Activated CD4-positive, CD25-positive, alpha-beta regulatory T cell (primary cell): Measurements from ENCODE around the gene IFIT1B.
"Not testable (repeated sequence)": the region's sequence is repeated elsewhere in the genome, so short reads cannot be mapped to it uniquely, and the experiment has no call there.

Experiments
- DNase-seq, 4 experiments: peaks; one replicate each; lab custom pipeline; 2025; lab: John Stamatoyannopoulos, UW

The IFIT1B gene

DNA sequence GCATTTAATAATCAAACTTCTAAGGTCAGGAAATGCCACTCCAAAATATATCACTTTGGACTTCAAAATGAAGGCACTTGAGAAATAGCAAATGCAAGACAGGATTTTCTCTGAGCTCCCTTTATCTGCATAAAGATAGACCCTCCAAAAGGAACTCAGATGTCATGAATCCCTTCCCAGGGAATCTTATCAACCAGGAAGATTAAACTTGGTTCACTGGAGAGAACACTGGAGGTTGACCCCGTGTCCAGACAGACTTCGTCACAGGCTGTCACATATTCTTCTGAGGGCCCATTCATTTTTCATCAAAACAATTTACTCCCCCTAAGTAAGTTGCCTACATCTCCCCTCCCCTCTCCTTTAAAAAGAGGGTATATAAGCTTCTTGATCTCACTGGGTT, 28.9 kb upstream of the IFIT1B start:
- DNase-seq: no peak

DNA sequence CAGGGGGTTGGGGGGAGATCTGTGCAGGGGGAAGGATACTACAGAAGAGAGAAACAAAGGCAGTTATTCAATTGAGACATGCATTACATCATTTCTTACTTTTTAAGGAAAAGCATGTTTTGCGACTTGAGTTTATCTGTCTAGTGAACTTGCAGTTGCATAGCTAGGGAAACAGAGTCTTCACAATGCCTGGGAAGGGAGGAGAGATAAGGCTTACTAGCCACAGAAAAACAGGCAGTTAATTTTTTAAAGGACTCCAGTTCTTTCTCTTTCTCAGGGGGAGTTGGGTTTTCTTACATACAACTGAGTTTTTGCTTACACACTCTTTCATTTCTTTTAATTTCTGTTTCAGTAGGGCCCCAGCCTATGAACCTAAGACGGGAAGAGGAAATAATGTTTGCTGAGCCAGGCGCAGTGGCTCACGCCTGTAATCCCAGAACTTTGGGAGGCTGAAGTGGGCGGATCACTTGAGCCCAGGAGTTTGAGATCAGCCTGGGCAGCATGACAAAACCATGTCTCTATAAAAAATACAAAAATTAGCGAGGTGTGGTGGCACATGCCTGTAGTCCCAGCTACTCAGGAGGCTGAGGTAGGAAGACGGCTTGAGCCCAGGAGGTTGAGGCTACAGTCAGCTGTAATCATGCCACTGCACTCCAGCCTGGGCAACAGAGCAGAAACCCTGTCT, 27.1 kb upstream of the IFIT1B start:
- not testable (repeated sequence) for DNase-seq

DNA sequence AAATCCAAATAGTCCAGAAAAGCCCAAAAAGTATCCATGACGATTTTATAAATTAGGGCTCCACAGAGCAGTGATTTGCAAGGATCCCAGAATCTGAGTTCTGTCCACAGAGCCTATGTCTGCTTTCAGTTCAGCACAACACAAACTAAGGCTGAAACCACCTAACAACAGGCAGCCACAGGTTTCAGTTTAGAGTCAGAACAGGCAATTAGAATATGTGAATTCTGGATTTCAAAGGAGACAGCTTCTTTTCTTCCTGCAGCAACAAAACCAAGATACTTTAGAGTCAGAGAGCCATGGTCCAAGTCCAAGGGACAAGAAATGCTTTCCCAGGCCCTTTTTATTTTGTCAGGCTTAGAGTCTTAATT, 26.5 kb upstream of the IFIT1B start:
- no peak for DNase-seq

DNA sequence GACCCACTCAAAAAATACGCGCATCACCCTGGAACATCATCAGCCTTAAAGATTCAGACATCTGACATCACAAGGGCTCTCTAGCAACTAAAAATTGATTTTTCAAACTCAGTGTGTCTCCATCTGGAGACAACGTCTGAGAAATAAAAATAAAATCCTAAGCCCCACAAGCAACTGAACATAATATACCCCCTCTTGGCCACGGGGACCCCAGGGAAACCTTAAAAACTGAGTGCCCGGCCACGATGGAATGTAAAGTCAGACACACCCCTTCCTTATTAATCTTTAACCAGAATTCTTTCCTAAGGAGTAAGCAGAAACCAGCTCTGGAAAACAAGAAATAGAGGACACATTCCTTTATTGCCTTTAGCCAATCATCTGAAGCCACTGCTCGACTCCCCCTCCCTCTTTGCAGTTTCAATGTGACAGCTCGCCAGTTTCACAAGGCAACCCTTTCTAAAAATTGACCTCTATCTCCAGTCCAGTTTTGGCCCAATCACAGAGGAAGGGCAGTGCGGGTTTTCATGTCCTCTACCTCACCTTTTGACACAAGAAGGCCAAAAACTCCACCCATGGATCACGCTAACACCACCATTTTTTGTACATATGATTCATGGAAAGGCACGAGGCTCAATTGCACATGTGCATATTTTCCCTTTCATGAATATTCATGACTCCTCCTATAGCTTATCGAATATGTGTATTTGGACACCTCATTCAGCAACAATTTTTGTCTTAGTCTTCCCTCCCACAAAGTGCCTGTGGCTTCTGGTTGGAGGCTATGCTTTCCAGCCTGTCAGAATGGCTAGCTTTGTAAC, 25.9 kb upstream of the IFIT1B start:
- no peak for DNase-seq

DNA sequence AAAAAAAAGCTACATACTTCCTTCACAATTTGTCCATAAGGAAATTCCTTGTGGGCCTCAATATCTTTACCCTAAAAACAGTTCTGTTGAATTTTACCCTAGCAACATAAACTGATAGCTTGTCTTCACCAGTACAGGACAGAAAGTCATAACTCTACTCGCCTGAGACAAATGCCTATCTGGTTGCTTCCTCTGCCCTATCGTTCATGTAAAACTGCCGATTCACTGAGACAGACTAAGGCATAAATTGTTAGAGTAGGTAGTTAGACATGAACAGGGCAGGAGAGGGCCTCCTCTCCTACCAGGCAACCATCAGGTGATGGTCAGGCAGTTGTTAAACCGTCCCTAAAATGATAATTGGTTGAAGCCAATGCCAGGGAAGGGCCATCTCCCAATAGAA, 25.1 kb upstream of the IFIT1B start:
- DNase-seq: no peak

DNA sequence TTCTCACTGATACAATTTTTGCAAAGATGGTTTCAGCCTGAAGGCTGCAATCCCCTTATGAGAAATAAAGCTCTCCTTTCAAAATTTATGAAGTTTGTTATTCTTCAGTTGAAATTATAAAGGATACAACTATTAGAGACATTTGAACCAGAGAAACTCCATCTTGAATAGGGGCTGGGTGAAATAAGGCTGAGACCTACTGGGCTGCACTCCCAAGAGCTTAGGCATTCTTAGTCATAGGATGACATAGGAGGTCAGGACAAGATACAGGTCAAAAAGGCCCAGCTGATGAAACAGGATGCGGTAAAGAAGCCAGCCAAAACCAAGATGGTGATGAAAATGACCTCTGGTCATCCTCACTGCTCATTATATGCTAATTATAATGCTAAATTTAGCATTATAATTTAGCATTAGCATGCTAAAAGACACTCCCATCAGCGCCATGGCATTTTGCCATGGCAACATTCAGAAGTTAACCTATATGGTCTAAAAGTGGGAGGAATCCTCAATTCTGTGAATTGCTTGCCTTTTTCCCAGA, 22.4 kb upstream of the IFIT1B start:
- DNase-seq: no peak

DNA sequence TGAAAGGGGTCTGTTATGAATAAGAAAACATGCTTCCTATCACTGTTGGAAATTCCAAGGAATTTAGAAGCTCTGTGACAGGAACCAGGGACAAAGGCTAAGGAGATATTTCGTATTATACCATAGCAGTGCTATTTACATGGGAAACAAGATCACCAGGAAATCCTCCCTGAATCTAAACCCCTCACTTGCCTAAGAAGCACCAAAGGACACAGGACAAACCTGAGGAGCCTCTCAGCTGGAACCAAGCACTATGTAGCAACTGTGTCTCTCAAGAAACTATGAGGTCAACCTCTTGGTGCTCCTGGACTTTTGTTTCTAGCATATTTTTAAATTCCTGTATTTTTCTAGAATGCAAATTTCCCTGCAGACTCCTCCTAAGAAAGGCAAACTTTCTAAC, 20.8 kb upstream of the IFIT1B start:
- DNase-seq: no peak

DNA sequence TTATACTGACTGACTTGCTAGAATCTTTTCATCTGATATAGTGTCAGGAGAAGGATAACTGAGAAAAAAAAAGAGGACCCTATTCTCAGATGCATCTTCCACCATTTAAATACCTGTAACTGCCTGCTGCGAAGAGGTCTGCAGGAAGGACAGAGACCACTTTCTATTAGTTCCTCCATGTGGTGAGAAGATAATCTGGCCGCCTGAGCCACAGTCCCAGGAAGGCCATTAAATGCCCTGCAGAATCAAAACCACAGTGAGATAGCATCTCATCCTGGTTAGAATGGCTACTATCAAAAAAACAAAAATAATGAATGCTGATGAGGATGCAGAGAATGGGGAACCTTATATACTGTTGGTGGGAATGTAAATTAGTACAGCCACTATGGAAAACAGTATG, 19.9 kb upstream of the IFIT1B start:
- DNase-seq: no peak

DNA sequence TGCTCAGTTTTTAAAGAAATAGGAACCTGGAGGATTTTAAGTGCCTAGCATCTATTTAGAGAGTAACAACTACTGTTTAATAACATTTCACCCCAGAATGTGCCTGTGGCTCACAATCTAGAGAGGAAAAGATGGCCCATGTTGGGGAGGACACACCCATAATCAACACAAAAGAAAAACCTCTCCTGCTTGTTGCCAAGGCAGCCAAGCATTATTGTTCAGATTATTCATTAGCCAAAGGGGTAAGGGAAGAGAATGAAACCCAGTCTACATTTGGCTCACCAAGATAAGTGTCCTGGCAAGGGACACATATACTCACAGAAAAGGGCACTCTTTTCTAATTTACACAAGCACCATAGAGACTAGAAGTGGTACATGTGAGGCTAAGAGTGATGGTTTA, 17.7 kb upstream of the IFIT1B start:
- no peak for DNase-seq

DNA sequence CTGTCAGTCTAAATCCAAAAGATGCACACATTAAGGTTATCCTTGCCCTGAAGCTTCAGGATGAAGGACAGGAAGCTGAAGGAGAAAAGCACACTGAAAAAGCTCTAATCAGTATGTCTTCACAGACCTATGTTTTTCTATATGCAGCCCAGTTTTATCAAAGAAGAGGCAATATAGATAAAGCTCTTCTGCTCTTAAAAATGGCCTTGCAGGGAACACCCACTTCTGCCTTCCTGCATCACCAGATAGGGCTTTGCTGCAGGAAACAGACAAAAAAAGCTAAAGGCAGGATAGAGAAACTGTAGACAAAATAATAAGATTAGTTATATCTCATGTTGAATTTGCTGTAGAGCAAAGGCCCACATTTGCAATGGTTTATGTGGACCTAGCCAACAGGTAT, 14.9 kb upstream of the IFIT1B start:
- no peak for DNase-seq

DNA sequence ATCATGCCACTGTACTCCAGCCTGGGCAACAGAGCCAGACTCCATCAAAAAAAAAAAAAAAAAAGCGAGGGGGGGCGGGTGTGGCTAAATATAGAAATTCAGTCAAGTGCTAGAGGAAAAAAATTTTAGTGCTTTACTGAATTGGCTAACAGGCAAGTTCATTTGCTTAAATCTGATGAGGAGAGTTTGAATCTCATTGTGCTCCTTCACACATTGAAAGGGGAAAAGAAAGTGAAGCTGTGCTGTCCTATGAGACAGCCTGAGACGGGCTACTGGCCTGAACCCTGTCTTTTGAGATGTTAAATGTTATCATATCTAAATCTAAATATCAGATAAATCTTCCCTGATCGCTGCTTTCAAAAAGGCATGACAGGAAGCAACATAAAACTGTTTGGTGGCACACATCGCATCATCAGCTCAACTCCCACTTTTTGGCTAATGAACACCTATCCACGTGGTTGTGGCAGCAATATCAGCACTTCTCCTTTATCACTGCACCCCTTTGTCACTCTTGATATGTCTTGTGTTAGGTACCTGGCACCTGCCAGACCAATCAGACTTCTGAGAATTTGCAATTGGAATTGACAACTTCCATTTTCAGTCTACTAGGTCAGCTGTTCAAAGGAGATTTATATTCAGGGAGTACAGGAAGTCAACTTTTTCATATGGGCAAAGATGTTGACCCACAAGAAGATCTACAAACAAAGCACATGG, 14.0 kb upstream of the IFIT1B start:
- no peak for DNase-seq

DNA sequence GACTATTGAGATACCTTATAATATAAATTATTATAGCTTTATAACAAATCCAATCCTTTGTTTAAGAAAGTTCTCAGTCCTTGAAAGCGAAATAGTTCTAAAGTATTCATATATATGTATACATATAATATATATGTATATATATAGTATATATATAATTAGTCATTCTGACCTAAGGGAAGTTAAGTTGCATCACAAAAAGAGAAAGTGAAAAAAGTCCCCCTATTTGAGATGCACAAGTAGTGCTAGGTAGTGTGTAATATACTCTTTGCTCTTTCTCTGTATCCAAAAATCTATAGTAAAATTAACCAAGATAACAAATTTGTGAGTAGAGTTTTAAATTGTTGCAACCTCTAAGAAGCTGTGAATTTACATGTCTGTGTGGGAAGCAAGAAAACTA, 13.3 kb upstream of the IFIT1B start:
- DNase-seq: no peak

DNA sequence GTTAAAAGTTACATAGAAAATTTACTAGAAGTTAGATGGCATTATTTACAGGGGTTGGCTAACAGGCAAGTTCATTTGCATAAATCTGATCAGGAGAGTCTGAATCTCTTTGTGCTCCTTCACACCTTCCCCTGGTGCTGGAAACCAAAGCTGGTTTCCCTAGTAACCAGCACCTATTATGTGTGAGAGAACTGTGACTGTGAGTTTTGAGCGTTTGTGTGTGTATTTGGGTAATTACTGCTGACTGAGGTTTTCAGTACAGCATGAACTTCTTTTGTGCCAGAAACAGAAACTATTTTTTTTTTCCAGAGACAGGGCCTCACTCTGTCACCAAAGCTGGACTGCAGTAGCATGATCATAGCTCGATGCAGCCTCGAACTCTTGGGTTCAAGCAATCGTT, 10.3 kb upstream of the IFIT1B start:
- no peak for DNase-seq

DNA sequence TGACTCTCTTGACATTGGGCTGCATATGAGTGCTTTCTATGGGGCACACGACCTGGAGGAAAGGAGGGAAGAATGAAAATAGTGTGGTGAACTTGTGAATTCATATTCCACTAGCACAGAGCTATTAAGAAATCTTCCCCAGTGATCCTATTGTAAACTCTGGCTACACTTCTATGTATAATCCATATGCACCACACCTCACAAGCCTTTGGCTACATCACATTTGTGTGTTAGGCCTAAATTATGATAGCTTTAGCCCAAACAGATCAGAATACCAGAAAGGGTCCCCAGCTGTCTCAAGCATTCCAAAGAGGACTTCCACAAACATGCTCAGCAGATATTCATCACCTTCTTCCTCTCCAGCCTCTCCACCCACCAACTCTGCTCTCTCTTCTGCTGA, 9.7 kb upstream of the IFIT1B start:
- no peak for DNase-seq

DNA sequence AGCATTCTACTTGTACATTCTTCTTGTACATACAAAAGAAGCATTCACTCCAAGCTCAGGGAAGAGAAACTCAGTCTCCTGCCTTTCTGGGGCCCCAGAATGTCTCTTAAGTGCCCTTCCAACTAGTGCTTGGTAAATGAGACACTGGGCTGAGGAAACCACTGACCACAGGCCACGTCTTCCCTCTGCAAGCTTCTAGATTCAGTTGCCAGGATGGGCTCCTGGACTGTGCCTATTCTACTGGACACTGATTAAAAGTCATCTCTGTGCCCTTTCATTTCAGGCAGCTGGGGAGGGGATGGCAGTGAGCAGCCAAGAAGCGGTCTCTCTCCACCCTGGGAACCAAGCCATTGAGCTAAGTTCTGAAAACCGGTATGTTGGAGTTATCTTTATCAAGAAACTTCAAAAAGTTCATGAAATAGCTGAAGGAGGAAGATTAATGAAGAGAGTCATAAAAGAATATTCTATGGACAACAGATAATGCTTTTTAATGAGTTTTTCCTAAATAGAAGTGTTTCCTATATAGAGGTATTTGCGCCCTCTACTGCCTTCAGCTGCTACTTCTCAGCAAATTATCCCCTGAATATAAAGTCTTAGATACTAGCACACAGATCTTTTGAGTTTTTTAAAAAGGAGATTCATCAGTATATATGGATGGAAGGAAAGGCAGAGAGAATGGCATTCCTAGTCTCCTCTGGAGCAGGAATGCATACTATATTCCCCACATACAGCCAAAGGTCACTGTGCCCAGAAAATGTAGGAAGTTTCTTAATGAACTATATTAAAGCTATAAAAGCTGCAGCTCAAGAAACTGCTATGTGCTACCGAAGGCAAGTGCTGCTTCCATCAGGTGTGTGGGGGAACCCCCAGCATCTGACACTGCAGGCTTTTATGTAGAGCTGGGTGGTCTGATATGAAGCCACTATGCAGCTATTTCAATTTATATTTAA, 8.4 kb upstream of the IFIT1B start:
- DNase-seq: no peak

DNA sequence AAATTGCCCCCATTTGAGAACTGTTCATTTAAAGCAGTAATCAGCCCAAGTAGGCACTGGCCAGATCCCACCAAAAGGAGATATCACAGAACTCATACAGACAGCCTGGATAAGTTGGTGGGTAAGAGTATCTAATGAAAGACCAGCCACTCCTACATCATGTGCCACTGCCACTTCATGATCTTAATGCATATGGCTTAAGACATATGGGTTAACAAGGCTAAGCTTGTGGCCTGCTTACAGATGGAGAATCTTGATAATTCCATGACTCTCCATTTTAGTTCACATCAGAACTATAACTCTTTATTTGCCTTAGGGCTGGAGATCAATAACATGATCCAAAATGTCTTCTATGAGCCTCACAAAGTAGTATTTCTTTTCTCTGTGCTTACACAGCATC, 6.8 kb upstream of the IFIT1B start:
- no peak for DNase-seq

DNA sequence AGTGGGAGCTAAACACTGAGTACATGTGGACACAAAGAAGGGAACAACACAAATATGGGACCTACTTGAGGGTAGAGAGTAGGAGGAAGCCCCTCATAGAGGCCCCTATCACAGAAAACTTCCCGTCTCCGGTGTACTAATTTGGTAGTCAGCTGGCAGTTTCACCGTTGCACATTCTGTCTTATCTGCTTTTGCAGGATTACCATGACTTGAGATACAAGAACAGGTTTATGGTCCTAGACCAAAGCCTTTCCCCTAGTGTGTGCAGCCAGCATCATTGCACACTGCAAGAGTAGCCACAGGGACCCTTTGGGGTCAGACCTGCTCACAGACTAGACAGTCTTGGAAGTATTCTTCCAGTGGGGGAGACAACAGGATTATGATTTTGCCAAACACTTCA, 5.9 kb upstream of the IFIT1B start:
- DNase-seq: no peak

DNA sequence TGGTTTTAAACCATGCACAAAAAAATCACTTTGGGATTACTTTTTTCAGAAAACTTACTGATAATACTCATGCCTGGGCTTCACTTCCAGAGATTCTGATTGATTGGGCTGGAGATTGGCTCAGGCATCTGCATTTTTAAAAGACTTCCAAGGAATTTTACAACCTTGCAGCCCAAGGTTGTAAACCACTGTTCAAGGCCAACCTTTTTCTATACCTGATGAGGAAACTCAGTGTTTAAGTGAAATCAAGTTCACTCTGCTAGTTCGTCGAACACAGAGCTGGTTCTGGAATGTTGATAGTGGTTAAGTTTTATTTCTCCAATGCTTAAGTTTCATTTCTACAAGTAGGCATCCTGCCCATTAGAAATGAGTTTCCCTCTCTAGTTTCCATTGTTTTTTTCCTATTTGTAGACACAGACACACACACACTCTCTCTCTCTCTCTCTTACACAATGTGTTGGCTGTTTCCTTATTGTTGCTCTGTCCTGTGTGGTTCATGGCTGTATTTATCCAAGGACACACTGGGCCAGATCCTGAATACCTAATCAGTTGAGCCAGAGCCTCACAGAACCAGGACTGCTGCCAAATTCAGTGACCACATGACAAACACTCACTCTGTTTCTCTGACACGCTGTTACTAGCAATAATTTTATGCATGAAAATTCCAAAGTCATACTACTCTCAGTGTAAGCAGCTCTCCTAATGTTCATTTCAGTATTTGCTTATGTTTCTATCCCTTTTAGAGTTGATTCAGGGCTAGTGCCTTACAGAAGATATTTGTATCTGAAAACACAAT, 3.7 kb upstream of the IFIT1B start:
- no peak for DNase-seq

DNA sequence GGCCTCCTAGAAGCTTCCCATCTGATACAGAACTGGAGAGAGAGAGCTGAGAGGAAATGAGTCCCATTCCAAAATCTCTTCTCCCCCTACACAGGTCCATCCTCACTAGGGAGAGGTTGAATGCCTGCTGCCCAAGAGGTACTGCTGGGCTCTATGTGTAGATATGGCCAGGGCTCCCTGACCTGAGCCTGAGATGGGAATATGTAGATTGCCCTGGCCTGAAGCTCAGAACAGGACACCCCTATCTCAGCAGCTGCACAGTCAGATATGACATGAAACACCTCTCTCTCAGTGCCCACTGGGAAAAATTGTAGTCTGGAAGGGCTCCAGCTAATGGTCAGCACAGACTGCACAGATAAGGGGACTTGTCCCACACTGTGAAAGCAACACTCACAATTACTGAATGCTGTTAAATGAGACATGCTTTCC, 3.1 kb upstream of the IFIT1B start:
- DNase-seq: no peak

DNA sequence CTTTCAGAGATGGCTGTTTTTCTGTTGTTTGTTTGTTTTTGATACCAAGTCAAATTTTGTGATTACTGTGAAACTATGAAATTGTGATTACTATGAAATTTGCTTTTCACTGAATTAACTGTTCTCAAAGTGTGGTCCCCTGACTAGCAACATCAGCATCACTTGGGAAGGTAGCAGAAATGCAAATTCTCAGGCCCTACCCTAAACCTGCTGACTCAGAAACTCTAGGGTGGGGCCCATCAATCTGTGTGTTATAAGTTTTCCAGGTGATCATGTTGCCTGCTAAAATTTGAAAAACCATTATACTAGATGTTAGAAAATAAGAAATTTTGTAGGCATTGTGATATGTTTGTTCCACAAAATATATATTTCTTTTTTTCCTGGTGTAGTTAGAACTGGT, 1.2 kb downstream of the IFIT1B start:
- no peak for DNase-seq

DNA sequence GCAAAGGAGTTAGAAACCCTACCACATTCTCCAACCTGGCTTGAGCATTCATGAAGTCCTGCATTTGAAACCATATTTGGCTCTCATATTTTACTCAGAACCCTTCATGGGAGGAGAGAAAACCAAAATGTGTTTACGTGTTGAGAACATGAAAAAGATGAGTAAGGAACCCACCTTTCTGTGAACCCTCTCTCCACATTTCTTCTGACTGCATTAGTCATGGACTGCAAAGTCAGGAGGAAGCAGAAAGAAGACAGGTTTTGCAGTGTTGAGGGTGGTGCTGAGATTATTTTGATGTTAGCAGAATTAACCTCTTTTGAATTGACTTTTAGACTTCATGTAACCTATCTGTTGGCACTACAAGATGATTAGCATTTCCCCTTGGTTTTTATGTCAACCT, 4.9 kb downstream of the IFIT1B start:
- DNase-seq: no peak
